K562 (cell line): ENCODE measurements around the gene GRM3. TPM values are rescaled to one million over a fixed set of nuclear protein-coding genes. Genes with fewer than 3 reads are reported as not detected.

Source experiments
- ATAC-seq: fragments of 200-7000 bp; cut with Tn5 transposase; 3 replicates; pipeline ENCODE4 v1.9.1; 2020; ENCODE audit warnings: moderate library complexity
- BruUV-seq: library from RNA; stranded (reverse); fragments of 400-500 nt; replicated peaks from 2 replicates; lab custom pipeline; 2021; lab: Mats Ljungman, UMichigan
- CTCF ChIA-PET: fragments of 300-600 bp; formaldehyde crosslinking; extraction: SDS; loops from one replicate; lab custom pipeline; 2021; ENCODE audit warnings: low intra/inter-chr PET ratio; lab: Yijun Ruan, JAX
- POLR2A ChIA-PET: fragments of 300-600, 350-650 bp; sonication (Branson Sonifier 250); formaldehyde crosslinking; extraction: SDS; loops from one replicate; lab custom pipeline; 2021; ENCODE audit warnings: antibody characterized with exemption, inconsistent platforms; lab: Yijun Ruan, JAX
- DNase-seq, 4 experiments: peaks; one replicate each; pipeline versions ENCODE4 v3.0.0 to v3.0.0-alpha.2; 2011 to 2018; ENCODE audit warnings: low spot score in 3 of 4, mixed read lengths in 3 of 4; ENCODE audit errors: extremely low read depth in 1 of 4
- FAIRE-seq: peaks from 2 replicates; lab custom pipeline; 2011; peaks lifted over from hg19 to GRCh38; lab: Jason Lieb, UNC
- H2AFZ ChIP-seq: 2 replicates; pipeline ENCODE4 v1.6.0; 2011; ENCODE audit warnings: low read depth, low read length, control low read depth, inconsistent platforms
- H3K27ac ChIP-seq: fragments of 200-600 bp; 3 replicates; pipeline ENCODE4 v1.8.0; 2011; ENCODE audit warnings: low read depth, mild to moderate bottlenecking, control low read depth, inconsistent platforms, low read length, moderate library complexity, mixed read lengths; ENCODE audit errors: extremely low read depth
- H3K27me3 ChIP-seq, 2 experiments: fragments of 300-600 bp in 1 of 2; 2 replicates in 1 of 2; 3 replicates in 1 of 2; pipeline versions ENCODE4 v1.6.0 to v1.8.0; 2011; ENCODE audit warnings: inconsistent platforms in 2 of 2, low read length in 2 of 2, mild to moderate bottlenecking in 1 of 2, mixed read lengths in 1 of 2, moderate library complexity in 1 of 2; ENCODE audit not compliant: control insufficient read depth in 2 of 2, insufficient read depth in 2 of 2
- H3K36me3 ChIP-seq: fragments of 300-600 bp; 3 replicates; pipeline ENCODE4 v1.8.0; 2011; ENCODE audit warnings: mild to moderate bottlenecking, low read length, inconsistent platforms; ENCODE audit not compliant: control insufficient read depth, insufficient read depth
- H3K4me1 ChIP-seq, 2 experiments: fragments of 200-600 bp in 1 of 2; replicated peaks in 1 of 2; 2 replicates in 1 of 2; 3 replicates in 1 of 2; pipeline versions ENCODE4 v1.5.1 to v1.8.0; 2011; ENCODE audit warnings: inconsistent platforms in 2 of 2, low read length in 2 of 2, mild to moderate bottlenecking in 1 of 2, mixed read lengths in 1 of 2, moderate library complexity in 1 of 2; ENCODE audit not compliant: control insufficient read depth in 2 of 2, insufficient read depth in 2 of 2
- H3K4me2 ChIP-seq: 2 replicates; pipeline ENCODE4 v1.6.1; 2011; ENCODE audit warnings: low read length, control low read depth, inconsistent platforms, mixed read lengths; ENCODE audit not compliant: insufficient read depth
- H3K4me3 ChIP-seq: fragments of 200-600 bp; sonication (generic), shearing (Covaris generic); 2 replicates; pipeline ENCODE4 v1.5.1; 2016; ENCODE audit warnings: control low read depth, inconsistent platforms
- H3K79me2 ChIP-seq: fragments of 200-600 bp; 3 replicates; pipeline ENCODE4 v1.8.0; 2011; ENCODE audit warnings: low read length, inconsistent platforms; ENCODE audit not compliant: control insufficient read depth, insufficient read depth
- H3K9ac ChIP-seq, 2 experiments: 2 replicates each; pipeline versions ENCODE4 v1.6.0 to v1.6.1; 2011; ENCODE audit warnings: low read depth in 2 of 2, low read length in 2 of 2, control low read depth in 1 of 2, inconsistent platforms in 1 of 2, mild to moderate bottlenecking in 1 of 2, mixed read lengths in 1 of 2; ENCODE audit not compliant: insufficient read depth in 1 of 2
- H3K9me1 ChIP-seq: one replicate; pipeline ENCODE4 v1.6.0; 2011; ENCODE audit warnings: inconsistent platforms, mild to moderate bottlenecking, low read length, moderate library complexity; ENCODE audit not compliant: control insufficient read depth, insufficient read depth
- H3K9me3 ChIP-seq: replicated peaks from 2 replicates; pipeline ENCODE4 v1.5.1; 2011; ENCODE audit warnings: low read depth, low read length, inconsistent platforms; ENCODE audit not compliant: control insufficient read depth, insufficient read depth
- H4K20me1 ChIP-seq: replicated peaks from 2 replicates; pipeline ENCODE4 v1.6.1; 2011; ENCODE audit warnings: low read length, inconsistent platforms, mixed read lengths; ENCODE audit not compliant: control insufficient read depth, insufficient read depth
- FUS ChIP-seq: fragments of 200-400 bp; formaldehyde crosslinking; optimal IDR thresholded peaks from 2 replicates; pipeline ENCODE3; 2017; ENCODE audit warnings: low read depth, low read length
- LCOR ChIP-seq: sonication (generic); formaldehyde crosslinking; IDR thresholded peaks from 2 replicates; pipeline ENCODE4 v1.8.0; 2022; ENCODE audit warnings: mild to moderate bottlenecking, missing genetic modification reagents
- NBN ChIP-seq: fragments of 450-650 bp; IDR thresholded peaks from 2 replicates; pipeline ENCODE4 v1.6.1; 2016; ENCODE audit warnings: low read depth, mild to moderate bottlenecking
- NFYB ChIP-seq: IDR thresholded peaks from 2 replicates; pipeline ENCODE4 v1.6.1; 2011; ENCODE audit warnings: mild to moderate bottlenecking, moderate library complexity; ENCODE audit not compliant: insufficient read length; ENCODE audit errors: extremely low read depth
- ZBTB8A ChIP-seq: fragments of 450-650 bp; IDR thresholded peaks from 2 replicates; pipeline ENCODE4 v1.6.1; 2018; ENCODE audit warnings: mild to moderate bottlenecking, moderate library complexity; ENCODE audit not compliant: partially characterized antibody
- WGBS: fragments of 100-300 bp; shearing (Covaris generic); methylation state at CpG from one replicate; pipeline ENCODE4 v1.1.6; 2016; ENCODE audit warnings: low coverage, mixed read lengths; ENCODE audit not compliant: insufficient coverage; ENCODE audit errors: missing lambda C conversion rate; 5-methylcytosine and 5-hydroxymethylcytosine counted together
- in situ Hi-C: fragments of 300-500 bp; cut with MboI; formaldehyde crosslinking; loops from 4 replicates; pipeline ENCODE4 v1.15.0; 2018; ENCODE audit warnings: inconsistent platforms, mixed read lengths
- intact Hi-C: fragments of 100-400 bp; cut with micrococcal nuclease; formaldehyde crosslinking; loops from 2 replicates; pipeline ENCODE4 v1.14.2; 2022
- polyA plus RNA-seq, 8 experiments: library from polyadenylated mRNA; depleted of rRNA in 4 of 8; stranded (reverse) in 5 of 8; unstranded in 3 of 8; fragments of >200 nt; fragmentation: Nextera tagmentation in 2 of 8; fragmentation: Illumina TruSeq in 1 of 8; extraction: Ambion mirVana in 2 of 8; extraction: Trizol in 1 of 8; gene quantifications; 2 replicates each; pipeline versions ENCODE4 v1.2.1 to v1.2.3, GENCODE V29; 2011 to 2014; ENCODE audit warnings: inconsistent platforms in 1 of 8, missing spikeins in 1 of 8
- total RNA-seq, 7 experiments: library from RNA; depleted of rRNA in 6 of 7; stranded (reverse); fragments of >200 nt in 6 of 7; fragmentation: Illumina TruSeq in 2 of 7; extraction: Trizol in 2 of 7; gene quantifications; 2 replicates each; pipeline versions ENCODE4 v1.2.1 to v1.2.3, GENCODE V29; 2011 to 2021; ENCODE audit warnings: low replicate concordance in 1 of 7

The GRM3 gene
- total and polyA plus RNA-seq, 9 of the 15 experiments (the other 6 are each of a cell fraction or from before 2014, with no cell fraction given) = 0.03 to 0.08 (median 0.03) TPM; not detected in 6

DNA sequence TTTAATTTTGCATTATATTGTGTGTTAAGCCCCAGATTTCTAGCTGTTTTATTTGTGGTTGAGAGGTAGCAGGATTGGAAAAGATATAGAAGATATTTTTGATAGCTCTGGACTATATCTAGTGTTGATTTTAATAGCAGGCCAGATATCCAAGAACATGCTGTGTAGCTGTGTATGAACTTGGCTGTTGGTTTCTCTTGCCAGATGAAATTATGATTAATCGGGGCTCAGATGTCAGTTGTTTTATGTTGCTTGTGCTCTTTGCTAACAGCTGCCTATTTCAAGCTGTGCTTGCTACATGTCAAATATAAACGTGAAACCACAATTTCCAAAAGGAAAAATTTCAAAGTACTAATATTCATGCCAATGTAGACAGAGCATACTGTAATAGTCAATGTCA is 141.1 kb downstream of the GRM3 start:
- H3K27me3 ChIP-seq = peaks cover 0 to 10% of the 10 kb centered on the region in 2 experiments; a peak in 3 of 5 replicates
- TF ChIP-seq NBN (no peak), NFYB (no peak), LCOR (CRISPR knock-in tag) (no peak)
- BruUV-seq = no TSS peak
- ATAC-seq (no peak), FAIRE-seq (no peak), DNase-seq (no peak)
- no peaks in the 10 kb centered on the region for H3K9me1 ChIP-seq
- no peak overlapping the region for H2AFZ ChIP-seq
- no peaks in the 10 kb centered on the region for H3K79me2 ChIP-seq
- peaks cover 0 to 5% of the 10 kb centered on the region in 2 experiments; a peak in 1 of 5 replicates for H3K4me1 ChIP-seq
- no peaks in the 10 kb centered on the region for H3K36me3 ChIP-seq
- no peak overlapping the region for H3K9ac ChIP-seq
- H4K20me1 ChIP-seq = no peaks in the 10 kb centered on the region
- ChIA-PET POLR2A (no interaction called here), CTCF (no interaction called here)
- intact Hi-C loops = no loop called here
- H3K4me3 ChIP-seq = no peak overlapping the region
- H3K27ac ChIP-seq = no peak overlapping the region
- WGBS = 0% methylated on average over 2 of the region's 2 CpGs
- H3K4me2 ChIP-seq = no peak overlapping the region
- no peaks in the 10 kb centered on the region for H3K9me3 ChIP-seq
- in situ Hi-C loops = no loop called here

DNA sequence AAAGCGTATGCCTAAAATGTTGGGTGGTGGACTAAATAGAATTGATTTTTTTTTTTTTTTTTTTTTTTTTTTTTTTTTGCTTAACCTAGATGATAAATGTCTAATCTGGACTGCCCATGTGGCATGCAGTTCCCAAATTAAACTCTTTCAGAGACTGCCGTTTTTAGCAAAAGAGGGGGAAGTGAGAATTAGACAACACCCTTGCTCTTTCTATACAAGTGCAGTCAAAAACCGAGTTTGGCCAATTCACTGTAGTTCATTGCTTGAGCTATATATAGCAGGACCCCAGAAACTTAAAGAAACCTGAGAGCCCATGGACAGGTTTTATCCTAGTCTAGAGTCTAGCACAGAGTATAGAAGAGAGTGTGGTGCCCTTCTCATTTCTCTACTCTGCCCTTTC is 141.9 kb downstream of the GRM3 start:
- BruUV-seq = no TSS peak
- CTCF ChIA-PET = no interaction called here
- ATAC-seq (0 out of 3 replicates have a peak, but pooled peaks have one; percentile 27), DNase-seq (no peak), FAIRE-seq (no peak)
- Histone ChIP-seq H3K4me3 (no peak overlapping the region), H3K27ac (no peak overlapping the region), H2AFZ (no peak overlapping the region), H3K79me2 (no peaks in the 10 kb centered on the region), H3K4me1 (peaks cover 0 to 5% of the 10 kb centered on the region in 2 experiments; a peak in 1 of 5 replicates), H3K9ac (no peak overlapping the region), H3K9me1 (no peaks in the 10 kb centered on the region), H3K27me3 (peaks cover 0 to 10% of the 10 kb centered on the region in 2 experiments; a peak in 3 of 5 replicates), H3K4me2 (no peak overlapping the region), H3K36me3 (no peaks in the 10 kb centered on the region), H4K20me1 (no peaks in the 10 kb centered on the region), H3K9me3 (no peaks in the 10 kb centered on the region)
- in situ Hi-C loops = no loop called here
- TF ChIP-seq ZBTB8A = no peak
- TF ChIP-seq FUS = no peak
- intact Hi-C loops = no loop called here
- POLR2A ChIA-PET = no interaction called here
- 0% methylated on average over 3 of the region's 3 CpGs for WGBS
